Subcutaneous abdominal adipose tissue (tissue), 5 donors: ENCODE data around the gene MCMBP.
A peak's percentile ranks its signal among the peaks of the same experiment; 100 is the strongest.
"Not testable (repeated sequence)": the region's sequence is repeated elsewhere in the genome, so short reads cannot be mapped to it uniquely, and the experiment has no call there.

ENCODE experiments used
- H3K27ac ChIP-seq: one replicate; pipeline ENCODE4 v1.7.0; 2013; ENCODE audit warnings: low read depth, mild to moderate bottlenecking, inconsistent platforms, low read length, moderate library complexity
- H3K27me3 ChIP-seq, 5 donors: one replicate each; pipeline ENCODE4 v1.7.0; 2013; ENCODE audit warnings: low read length in 5 of 5, inconsistent platforms in 1 of 5; ENCODE audit not compliant: control insufficient read depth in 5 of 5, insufficient read depth in 4 of 5
- H3K36me3 ChIP-seq, 5 donors: one replicate each; pipeline ENCODE4 v1.7.0; 2013; ENCODE audit warnings: low read length in 5 of 5; ENCODE audit not compliant: control insufficient read depth in 5 of 5, insufficient read depth in 5 of 5
- H3K4me1 ChIP-seq, 5 donors: one replicate each; pipeline ENCODE4 v1.7.0; 2013; ENCODE audit warnings: low read length in 5 of 5, mild to moderate bottlenecking in 3 of 5, moderate library complexity in 1 of 5; ENCODE audit not compliant: control insufficient read depth in 5 of 5, insufficient read depth in 5 of 5
- H3K4me3 ChIP-seq, 5 donors: one replicate each; pipeline ENCODE4 v1.7.0; 2013; ENCODE audit warnings: low read length in 5 of 5, low read depth in 1 of 5
- H3K9ac ChIP-seq, 5 donors: one replicate each; pipeline ENCODE4 v1.7.0; 2013; ENCODE audit warnings: low read length in 5 of 5, mild to moderate bottlenecking in 4 of 5, moderate library complexity in 3 of 5
- H3K9me3 ChIP-seq, 5 donors: one replicate each; pipeline ENCODE4 v1.7.0; 2013; ENCODE audit warnings: low read length in 5 of 5; ENCODE audit not compliant: control insufficient read depth in 5 of 5
- donor health status: healthy.
- donor health status: healthy.
- donor health status: healthy.
- donor health status: healthy.
- donor health status: healthy.

The MCMBP gene

DNA sequence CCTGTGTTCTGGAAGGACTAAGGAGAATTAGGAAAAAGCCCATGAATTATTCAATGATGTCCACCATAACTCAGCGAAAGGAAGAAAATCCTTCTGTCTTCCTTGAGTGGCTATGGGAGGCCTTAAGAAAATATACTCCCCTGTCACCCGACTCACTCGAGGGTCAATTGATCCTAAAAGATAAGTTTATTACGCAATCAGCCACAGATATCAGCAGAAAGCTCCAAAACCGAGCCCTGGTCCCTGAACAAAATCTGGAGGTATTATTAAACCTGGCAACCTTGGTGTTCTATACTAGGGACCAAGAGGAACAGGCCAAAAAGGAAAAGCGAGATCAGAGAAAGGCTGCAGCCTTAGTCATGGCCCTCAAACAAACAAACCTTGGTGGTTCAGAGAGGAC lies 13.4 kb upstream of the MCMBP start:
- H3K27ac ChIP-seq, H3K36me3 ChIP-seq, H3K9ac ChIP-seq: not testable (repeated sequence)

DNA sequence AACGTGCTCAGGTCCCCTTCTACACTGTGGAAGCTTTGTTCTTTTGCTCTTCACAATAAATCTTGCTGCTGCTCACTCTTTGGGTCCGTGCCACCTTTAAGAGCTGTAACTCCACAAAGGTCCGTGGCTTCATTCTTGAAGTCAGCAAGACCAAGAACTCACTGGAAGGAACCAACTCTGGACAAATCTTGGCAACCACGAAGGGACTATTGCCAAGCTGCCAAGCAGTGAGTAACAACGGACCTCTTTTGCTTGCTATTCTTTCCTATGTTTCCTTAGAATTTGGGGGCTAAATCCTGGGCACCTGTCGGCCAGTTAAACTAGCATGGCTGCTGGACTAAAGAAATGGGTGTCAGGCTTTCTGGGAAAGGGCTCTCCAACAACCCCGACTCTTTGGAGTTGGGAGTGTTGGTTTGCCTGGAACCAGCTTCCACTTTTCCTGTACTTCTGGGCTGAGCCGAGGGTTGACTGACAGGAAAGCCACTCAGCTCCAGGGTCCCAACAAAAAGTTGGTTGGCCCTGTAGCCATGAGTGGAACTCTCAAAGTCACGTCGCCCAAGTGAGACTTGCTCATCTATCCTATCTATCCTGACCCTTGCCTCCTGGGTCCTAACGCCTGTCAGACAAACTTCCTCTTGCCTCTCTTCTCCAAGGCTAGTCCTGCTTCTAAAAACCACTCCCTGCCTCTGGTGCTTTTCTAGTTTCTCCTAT lies 11.4 kb upstream of the MCMBP start:
- H3K4me1 ChIP-seq, H3K27ac ChIP-seq: not testable (repeated sequence)

More for the DNA sequence above, 13.4 kb upstream of the MCMBP start:
- H3K4me1 ChIP-seq, H3K9me3 ChIP-seq, H3K4me3 ChIP-seq, H3K27me3 ChIP-seq: not testable (repeated sequence)

GRCh38 chr10:119878524-119878923 lies 5.9 kb upstream of the MCMBP start:
- no peak overlapping the region for H3K9ac ChIP-seq
- H3K4me3 ChIP-seq, result no peak overlapping the region
- H3K4me1 ChIP-seq, result peaks cover 0 to 7% (median 6%) of the 10 kb centered on the region in 5 donors
- H3K36me3 ChIP-seq, result no peaks in the 10 kb centered on the region
- H3K27me3 ChIP-seq, result no peaks in the 10 kb centered on the region
- no peak overlapping the region for H3K27ac ChIP-seq
- no peaks in the 10 kb centered on the region for H3K9me3 ChIP-seq

More for the DNA sequence above, 11.4 kb upstream of the MCMBP start:
- not testable (repeated sequence) for H3K27me3 ChIP-seq, H3K9me3 ChIP-seq, H3K36me3 ChIP-seq, H3K9ac ChIP-seq, H3K4me3 ChIP-seq

DNA sequence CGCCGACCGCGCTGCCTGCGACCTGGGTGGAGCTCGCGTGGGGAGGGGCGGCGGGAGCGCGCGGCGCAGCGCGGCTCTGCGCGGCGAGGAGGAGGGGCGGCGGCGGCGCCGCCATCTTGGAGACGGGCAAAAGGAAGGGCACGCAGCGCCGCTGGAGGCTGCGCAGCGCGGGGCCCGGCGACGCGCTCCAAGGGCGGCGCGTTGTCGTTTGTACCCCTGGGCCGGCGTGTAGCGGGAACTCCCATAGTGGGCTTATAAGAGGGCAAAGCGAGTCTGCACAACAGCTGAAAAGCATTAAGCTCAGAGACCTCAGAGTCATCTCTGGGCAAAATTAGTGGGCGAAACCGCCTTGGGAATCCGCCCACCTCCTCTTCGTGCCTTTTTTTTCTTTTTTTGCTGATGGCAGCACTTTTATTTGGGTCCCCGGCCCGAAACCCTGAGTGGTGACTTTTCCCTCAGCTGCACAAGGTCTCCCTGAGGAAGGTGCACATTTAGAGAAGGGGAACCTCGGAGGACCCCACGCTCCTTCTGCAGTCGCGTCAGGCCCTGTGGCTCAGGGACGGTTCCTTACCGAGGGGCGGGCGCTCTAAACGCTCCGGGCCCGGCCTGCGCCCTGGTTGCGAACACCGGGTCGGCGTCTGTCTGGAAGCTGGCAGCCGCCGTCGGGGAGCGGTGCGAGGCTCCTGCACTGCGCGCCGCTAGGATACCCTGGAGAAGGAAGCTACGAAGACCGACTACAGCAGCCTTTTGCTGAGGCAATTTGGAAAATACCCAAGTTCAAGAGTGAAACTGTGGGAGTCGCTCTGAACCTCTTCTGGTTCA lies 428 bp upstream of the MCMBP start:
- Histone ChIP-seq H3K9ac (peak overlapping the region; percentile 77 to 85 (median 81)), H3K9me3 (no peaks in the 10 kb centered on the region), H3K27ac (peak overlapping the region; percentile 91), H3K4me1 (peaks cover 0 to 35% (median 28%) of the 10 kb centered on the region in 5 donors), H3K36me3 (no peaks in the 10 kb centered on the region), H3K27me3 (no peaks in the 10 kb centered on the region), H3K4me3 (peak overlapping the region; percentile 78 to 95 (median 93))

DNA sequence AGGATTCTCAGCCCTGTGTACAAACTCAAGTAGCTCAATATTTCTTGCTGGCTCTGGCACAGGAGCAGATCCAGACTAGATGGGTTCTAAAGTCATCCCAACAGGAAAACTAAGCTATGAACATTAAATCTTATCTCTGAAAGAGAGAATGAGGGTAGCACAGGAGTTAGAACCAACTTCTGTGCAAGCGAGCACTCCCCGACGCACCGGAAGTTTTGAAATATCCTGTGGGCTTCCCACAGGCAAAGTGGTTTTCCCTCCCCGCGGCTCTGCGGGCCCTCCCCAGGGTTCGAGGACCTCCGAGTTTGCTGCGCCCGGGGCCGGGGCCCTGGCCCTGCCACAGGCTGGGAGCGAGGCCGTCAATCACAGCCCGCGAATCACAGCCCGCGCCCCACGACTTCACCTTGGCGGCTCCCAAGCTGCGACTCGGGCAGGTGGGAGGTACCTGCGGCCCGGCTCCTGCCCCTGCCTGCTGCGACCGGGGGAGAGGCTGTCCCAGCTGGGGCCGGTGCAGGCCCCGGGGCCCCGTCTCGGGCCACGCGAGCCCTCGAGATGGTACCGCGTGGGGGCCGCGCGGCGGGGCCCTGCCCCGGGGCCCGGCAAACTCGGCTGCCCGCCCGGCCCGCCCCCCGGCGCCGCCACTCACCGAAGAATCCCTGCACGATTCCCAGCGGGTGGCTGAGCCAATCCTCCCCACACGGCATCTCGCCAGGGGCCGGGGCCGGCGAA lies 598 bp downstream of the MCMBP start:
- Histone ChIP-seq H3K27me3 (no peaks in the 10 kb centered on the region), H3K36me3 (no peaks in the 10 kb centered on the region), H3K27ac (peak overlapping the region; percentile 80), H3K4me3 (peak overlapping the region; percentile 78 to 95 (median 85)), H3K9ac (peak overlapping the region in 4 of 5 donors; percentile 76 to 85 (median 80)), H3K9me3 (no peaks in the 10 kb centered on the region), H3K4me1 (peaks cover 0 to 43% (median 37%) of the 10 kb centered on the region in 5 donors)

DNA sequence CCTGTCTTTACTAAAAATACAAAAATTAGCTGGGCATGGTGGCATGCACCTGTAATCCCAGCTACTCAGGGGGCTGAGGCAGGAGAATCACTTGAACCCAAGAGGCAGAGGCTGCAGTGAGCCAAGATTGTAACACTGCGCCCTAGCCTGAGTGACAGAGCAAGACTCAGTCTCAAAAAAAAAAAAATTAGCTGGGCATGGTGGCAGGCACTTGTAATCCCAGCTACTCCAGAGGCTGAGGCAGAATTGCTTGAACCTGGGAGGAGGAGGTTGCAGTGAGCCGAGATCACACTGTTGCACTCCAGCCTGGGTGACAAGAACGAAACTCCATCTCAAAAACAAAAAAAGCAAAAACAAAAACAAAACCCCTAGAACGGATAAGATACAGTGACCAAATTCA lies 3.2 kb downstream of the MCMBP start:
- H3K27ac ChIP-seq, H3K27me3 ChIP-seq, H3K9me3 ChIP-seq, H3K9ac ChIP-seq, H3K36me3 ChIP-seq, H3K4me3 ChIP-seq: not testable (repeated sequence)
- peaks cover 0 to 43% (median 37%) of the 10 kb centered on the region in 5 donors for H3K4me1 ChIP-seq

DNA sequence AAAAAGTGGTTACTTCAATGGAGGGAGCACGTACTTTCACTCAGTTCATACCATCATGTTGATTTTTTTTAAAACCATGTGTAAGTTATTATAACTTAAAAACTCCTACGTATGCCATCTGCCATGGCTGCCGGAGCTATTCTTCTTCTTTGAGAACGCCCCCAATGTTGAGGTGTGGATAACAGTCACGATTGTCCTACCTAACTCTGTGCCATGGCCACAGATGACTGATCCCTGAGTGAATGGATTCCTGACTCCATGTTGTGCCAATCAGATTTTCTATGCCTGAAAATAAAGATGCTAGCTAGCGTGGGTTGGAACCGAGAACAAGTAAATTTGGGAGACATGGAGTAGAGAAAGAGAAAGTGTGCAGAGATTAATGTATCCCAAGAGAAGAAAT lies 5.3 kb downstream of the MCMBP start:
- H3K36me3 ChIP-seq, result no peaks in the 10 kb centered on the region
- peaks cover 0 to 30% (median 26%) of the 10 kb centered on the region in 5 donors for H3K4me1 ChIP-seq
- no peak overlapping the region for H3K9ac ChIP-seq
- H3K4me3 ChIP-seq, result peak overlapping the region in 4 of 5 donors; percentile 9 to 43 (median 14)
- H3K9me3 ChIP-seq, result peaks cover 0 to 3% (median 0%) of the 10 kb centered on the region in 5 donors
- H3K27me3 ChIP-seq, result no peaks in the 10 kb centered on the region
- H3K27ac ChIP-seq, result no peak overlapping the region

DNA sequence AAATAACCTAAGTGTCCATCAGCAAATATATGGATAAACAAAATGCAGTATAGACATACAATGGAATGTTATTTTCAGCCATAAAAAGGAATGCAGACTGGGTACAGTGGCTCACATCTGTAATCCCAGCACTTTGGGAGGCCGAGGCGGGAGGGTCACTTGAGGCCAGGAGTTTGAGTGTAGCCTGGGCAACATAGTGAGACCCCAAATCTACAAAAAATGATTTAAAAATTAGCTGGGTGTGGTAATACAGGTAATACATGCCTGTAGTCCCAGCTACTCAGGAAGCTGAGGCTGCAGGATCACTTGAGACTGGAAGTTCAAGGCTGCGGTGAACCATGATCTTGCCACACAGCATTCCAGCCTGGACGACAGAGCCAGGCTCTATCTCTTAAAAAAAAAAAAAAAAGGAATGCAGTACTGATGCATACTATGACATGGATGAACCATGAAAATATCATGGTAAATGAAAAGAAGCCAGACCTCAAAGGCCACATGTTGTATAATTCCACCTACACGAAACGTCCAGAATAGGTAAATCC lies 6.9 kb downstream of the MCMBP start:
- peaks cover 0 to 3% (median 0%) of the 10 kb centered on the region in 5 donors for H3K9me3 ChIP-seq
- no peak overlapping the region for H3K4me3 ChIP-seq
- no peak overlapping the region for H3K9ac ChIP-seq
- no peaks in the 10 kb centered on the region for H3K27me3 ChIP-seq
- H3K27ac ChIP-seq, result no peak overlapping the region
- H3K36me3 ChIP-seq, result no peaks in the 10 kb centered on the region
- peaks cover 0 to 16% (median 12%) of the 10 kb centered on the region in 5 donors for H3K4me1 ChIP-seq

DNA sequence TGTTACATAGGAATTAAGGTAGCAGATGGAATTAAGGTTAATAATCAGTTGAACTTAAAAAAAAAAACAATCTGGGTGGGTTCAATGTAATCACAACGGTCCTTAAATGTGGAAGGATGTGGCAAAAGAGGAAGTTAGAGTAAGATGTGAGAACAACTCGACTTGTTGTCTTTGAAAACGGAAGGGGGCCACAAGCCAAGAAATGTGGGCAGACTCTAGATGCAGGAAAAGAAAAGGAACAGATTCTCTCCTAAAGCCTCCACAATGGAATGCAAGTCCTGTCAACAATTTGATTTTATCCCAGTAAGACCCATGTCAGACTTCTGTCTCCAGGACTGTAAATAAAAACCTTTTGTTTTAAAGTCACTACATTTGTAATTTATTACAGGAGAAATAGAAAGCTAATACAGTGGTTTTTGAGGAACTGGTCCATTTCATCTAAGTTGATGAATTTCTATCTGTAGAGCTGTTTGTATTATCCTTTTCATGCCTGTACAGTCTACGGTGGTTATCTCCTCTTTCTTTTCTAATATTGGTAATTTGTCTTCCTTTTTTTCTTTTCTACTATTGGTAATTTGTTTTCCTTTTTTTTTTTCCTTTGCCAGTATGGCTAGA lies 8.6 kb downstream of the MCMBP start:
- no peak overlapping the region for H3K27ac ChIP-seq

More for the DNA sequence above, 8.6 kb downstream of the MCMBP start:
- Histone ChIP-seq H3K4me1 (peaks cover 0 to 10% (median 9%) of the 10 kb centered on the region in 5 donors), H3K9me3 (peaks cover 0 to 3% (median 0%) of the 10 kb centered on the region in 5 donors), H3K4me3 (no peak overlapping the region), H3K9ac (no peak overlapping the region), H3K27me3 (no peaks in the 10 kb centered on the region), H3K36me3 (no peaks in the 10 kb centered on the region)
